Middle frontal gyrus (tissue), 1 donor: ENCODE measurements around the gene CDYL.

Experiments used
- DNase-seq: peaks from one replicate; pipeline ENCODE4 v3.0.0-alpha.2; 2015; ENCODE audit warnings: low spot score; ENCODE audit errors: extremely low spot score

The CDYL gene

GRCh38 chr6:4905826-4906225 lies 129.6 kb downstream of the CDYL start:
- no peak for DNase-seq

GRCh38 chr6:4906293-4907276 lies 130.4 kb downstream of the CDYL start:
- no peak for DNase-seq

- no peak for DNase-seq
Observed at GRCh38 chr6:4907602-4908001, 131.4 kb downstream of the CDYL start.

GRCh38 chr6:4908062-4908461 lies 131.9 kb downstream of the CDYL start:
- no peak for DNase-seq

GRCh38 chr6:4909063-4909706 lies 133.0 kb downstream of the CDYL start:
- DNase-seq: no peak

GRCh38 chr6:4910037-4910760 lies 134.0 kb downstream of the CDYL start:
- no peak for DNase-seq

- no peak for DNase-seq
Observed at GRCh38 chr6:4912559-4912958, 136.4 kb downstream of the CDYL start.

GRCh38 chr6:4913705-4914419 lies 137.7 kb downstream of the CDYL start:
- DNase-seq: no peak

GRCh38 chr6:4914420-4915159 lies 138.4 kb downstream of the CDYL start:
- no peak for DNase-seq

GRCh38 chr6:4916954-4917561 lies 140.9 kb downstream of the CDYL start:
- no peak for DNase-seq

- DNase-seq: no peak
Observed at GRCh38 chr6:4920914-4921410, 144.8 kb downstream of the CDYL start.

GRCh38 chr6:4922488-4923037 lies 146.4 kb downstream of the CDYL start:
- DNase-seq: no peak

GRCh38 chr6:4923081-4923480 lies 146.9 kb downstream of the CDYL start:
- no peak for DNase-seq

GRCh38 chr6:4924661-4925271 lies 148.6 kb downstream of the CDYL start:
- DNase-seq: no peak

- no peak for DNase-seq
Observed at GRCh38 chr6:4925580-4925979, 149.4 kb downstream of the CDYL start.

GRCh38 chr6:4928426-4928825 lies 152.2 kb downstream of the CDYL start:
- no peak for DNase-seq

- no peak for DNase-seq
Observed at GRCh38 chr6:4929097-4929718, 153.0 kb downstream of the CDYL start.

- DNase-seq: no peak
Observed at GRCh38 chr6:4930025-4930691, 154.0 kb downstream of the CDYL start.
